Left renal cortex interstitium (tissue), 4 donors: ENCODE results near the gene KRT13. TPM values are rescaled to one million over a fixed set of nuclear protein-coding genes. Genes with fewer than 3 reads are reported as not detected.

ENCODE experiments used
- DNase-seq, 4 donors: peaks; one replicate each; pipeline ENCODE4 v3.0.0-alpha.2; 2013; ENCODE audit warnings: low read depth in 4 of 4, low spot score in 2 of 4, missing footprints in 1 of 4
- polyA plus RNA-seq, 4 donors: library from polyadenylated mRNA; unstranded; fragments of 120-200 nt; gene quantifications; one replicate each; pipeline ENCODE4 v1.2.1, GENCODE V29; 2013; ENCODE audit not compliant: insufficient read length in 4 of 4

KRT13 gene
- polyA plus RNA-seq, 4 donors: 0.31 to 0.93 (median 0.40) TPM

DNA sequence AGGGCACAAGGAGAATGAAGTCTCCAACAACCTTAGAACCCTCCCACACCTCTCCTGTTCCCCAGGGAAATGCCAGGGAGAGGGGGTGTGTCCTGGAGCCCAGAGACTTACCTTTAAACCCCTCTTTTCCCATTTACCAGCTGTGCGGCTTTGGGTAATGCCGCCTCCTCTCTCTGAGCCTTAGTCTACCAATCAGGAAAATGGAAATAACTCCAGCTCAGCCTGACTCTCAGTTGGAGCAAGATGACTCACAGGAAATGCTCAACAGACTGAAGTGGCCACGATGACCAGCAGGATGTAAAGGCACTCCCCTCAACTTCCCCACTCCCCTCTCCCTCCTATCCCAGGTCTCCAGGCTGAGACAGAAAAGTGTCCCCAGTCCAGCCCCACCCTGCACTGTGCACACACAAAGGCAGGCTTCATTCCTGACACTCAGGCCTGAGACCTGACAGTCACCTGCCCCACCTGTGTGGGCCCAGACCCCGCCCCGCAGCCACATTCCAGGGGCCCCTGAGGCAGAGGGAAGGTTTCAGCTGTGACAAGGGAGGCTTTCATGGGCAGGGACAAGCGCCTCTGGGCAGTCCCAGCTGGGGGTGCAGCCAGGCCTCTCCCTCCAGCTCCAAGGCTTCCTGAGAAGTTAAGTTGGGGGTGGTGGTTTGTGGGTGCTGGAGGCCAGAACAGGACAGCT lies 16.3 kb upstream of the KRT13 start:
- no peak for DNase-seq

DNA sequence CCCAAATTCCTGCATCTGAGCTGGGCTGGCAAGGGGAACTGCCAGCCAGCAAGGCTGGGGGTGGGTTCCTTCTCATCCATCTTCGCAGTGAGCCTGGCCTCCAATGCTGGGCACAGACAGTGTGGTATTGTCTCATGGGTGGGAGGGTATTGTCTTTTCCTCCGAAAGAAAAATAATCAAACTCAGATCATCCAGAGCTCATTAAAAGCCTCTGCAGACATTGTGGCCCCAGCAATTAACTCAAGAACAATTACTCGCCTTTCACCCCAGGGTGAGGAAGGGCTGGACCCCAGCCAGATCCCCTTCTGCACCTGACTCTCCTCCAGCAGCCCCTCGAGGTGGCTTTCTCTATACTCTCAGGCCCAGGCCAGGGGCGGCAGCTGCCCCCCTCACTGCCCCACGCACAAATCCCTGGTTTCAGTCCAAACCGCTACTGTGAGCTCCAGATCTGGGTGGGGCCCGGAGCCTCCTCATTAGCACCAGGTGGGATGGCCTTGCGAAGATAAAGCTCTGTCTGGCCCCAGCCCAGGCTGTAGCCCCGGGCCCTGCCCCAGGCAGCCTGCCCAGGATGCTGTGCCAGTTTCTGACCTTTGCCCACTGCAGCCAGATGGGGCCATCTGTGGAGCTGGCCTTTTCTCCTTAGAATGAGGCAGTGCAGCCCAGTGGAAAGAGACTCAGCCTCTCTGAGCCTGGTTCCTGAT lies 15.6 kb upstream of the KRT13 start:
- DNase-seq: no peak

DNA sequence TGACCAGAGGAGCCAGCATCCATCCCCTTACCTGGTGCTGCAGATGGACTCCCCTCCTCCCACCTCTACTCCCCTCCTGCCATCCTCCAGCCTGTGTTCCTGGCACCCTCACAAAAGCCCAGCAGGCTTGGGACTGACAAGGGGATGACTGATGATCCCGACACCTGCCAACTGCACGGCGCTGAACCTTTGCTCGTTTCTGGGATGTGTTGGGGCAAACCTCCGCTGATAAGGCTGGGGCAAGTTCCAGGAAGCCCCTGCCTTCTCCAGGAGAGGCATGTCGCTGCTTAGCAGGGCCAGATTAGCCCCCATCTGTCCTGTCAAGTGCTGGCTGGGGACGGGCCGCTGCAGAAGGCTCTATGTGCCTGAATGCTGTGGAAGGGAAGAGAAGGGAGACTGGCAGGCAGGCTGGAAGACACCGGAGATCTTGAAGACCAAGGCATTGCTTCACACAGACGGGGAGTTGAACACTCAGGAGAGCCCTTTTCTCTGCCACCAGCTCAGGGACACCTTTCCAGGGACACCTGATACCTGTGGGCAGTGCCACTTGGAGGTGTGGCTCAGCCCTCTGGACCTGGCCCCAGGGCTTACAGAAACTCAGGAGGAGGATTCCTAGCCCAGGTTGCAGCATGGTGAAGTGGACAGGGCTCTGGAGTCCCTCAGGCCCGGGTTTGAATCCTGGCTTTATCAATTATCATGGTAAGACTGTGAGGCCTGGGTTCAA lies 14.3 kb upstream of the KRT13 start:
- DNase-seq: no peak

DNA sequence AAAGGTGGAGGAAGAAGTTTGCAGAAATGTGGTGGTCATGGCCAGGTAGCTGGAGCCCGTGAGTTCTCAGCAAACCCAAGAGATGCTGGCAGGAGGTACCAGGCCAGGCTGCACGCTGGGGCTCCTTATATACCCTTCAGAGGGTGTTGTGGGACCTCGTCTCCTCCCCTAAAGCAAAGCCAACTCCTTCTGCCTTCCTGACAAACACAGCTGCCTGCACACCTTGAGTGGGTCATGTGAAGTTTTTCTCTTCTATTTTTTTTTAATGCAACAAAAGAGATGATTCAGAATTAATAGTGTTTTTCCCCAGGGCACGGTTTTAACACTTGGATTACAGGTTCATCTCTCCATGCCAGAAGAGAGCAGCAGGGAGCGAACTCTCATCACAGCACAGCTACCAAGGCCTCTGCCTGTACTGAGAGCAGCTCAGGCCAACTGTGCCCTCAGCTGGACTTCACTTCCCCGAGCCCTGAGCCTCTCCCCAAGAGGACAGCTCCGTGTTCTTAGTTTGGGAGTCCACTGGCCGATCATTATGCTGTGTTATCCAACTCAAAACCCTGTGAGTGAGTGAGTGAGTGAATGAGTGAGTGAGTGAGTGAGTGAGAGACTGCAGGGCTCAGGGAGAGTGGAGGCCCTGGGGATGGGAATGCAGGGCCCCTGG lies 13.5 kb upstream of the KRT13 start, which contains the start of gene KRT15:
KRT15 (minus strand) TSS at position 102 of the 661 bp plus-strand sequence; CDS start at position 39, 63 bp downstream.
- DNase-seq: no peak

DNA sequence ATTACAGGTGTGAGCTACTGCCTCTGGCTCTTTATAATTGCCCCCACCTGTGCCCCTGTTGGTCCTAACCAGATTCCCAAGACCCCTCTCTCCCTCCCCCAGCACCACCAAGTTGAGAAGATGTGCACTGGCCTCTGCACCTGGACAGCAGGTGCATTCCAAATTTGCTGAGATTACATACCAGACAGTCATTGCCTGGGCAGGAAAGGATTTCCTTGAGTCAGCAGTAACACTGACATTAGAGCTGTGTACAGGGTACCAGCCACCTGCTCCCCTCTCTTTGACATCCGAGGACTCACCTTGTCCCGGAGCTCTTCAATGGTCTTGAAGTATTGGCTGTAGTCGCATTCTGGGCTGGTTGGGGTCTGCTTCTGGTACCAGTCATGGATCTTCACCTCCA lies 12.6 kb upstream of the KRT13 start:
- no peak for DNase-seq

DNA sequence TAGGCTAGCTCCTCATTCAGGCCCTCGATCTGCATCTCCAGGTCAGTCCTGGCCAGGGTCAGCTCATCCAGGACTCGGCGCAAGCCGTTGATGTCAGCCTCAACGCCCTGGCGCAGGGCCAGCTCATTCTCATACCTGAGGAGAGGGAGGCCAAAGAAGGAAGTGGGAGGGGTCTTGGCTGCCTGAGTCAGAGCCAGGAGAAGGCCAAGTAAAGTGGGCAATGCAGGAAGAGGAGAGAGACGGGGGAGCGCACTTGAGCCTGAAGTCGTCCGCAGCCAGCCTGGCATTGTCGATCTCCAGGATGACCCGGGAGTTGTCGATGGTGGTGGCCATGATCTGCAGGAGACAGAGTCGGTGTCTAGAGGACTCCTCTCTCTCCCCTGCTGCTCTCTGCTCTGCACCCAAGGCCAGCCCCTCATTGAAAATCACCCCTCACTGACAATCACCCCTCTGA lies 11.4 kb upstream of the KRT13 start:
- DNase-seq: no peak

DNA sequence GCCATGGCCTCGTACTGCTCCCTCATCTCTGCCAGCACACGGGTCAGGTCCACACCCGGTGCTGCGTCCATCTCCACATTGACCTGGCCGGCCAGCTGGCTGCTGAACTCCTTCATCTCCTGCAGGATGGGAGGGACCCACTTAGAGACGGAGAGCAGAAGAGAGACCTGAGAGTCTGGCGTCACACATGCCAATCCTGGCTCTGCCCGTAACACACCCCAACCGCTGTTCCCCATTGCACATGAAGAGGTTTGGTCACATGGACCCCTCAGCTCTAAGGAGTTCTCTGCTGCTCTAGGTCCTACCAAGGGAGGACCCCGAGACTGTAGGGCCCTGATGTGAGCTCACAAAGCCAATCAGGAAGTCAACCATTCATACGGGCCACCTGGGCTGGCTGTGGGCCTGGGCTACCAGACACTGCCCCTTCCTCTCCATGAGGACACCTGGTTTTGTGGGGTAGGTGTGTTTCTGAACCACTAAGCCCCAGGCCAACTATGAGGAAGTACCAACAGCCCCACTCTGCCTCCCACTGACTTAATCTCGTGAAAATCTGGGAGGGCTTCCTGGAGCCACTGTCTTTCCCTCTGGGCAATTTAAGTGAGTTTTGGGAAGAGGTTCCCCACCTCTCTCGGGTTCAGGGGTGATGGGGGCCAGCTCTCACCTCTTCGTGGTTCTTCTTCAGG lies 10.9 kb upstream of the KRT13 start:
- DNase-seq: no peak

DNA sequence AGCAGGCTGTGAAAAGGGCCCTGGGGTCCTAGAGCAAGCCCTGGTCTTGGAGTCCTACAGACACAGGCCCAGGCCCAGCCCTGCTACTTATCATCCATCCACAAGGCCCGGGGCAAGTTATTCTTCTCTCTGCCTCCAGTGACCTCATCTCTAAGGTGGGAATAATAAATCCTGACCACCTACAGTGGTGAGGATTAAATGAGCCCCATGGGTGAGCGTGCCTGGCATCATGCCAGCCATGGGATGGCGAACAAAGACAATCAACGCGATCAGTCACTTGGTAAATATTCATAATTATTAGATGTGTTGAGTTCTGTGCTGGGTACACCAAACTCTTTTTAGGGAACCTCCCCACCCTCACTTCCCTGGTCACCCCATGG lies 7.7 kb upstream of the KRT13 start:
- no peak for DNase-seq

DNA sequence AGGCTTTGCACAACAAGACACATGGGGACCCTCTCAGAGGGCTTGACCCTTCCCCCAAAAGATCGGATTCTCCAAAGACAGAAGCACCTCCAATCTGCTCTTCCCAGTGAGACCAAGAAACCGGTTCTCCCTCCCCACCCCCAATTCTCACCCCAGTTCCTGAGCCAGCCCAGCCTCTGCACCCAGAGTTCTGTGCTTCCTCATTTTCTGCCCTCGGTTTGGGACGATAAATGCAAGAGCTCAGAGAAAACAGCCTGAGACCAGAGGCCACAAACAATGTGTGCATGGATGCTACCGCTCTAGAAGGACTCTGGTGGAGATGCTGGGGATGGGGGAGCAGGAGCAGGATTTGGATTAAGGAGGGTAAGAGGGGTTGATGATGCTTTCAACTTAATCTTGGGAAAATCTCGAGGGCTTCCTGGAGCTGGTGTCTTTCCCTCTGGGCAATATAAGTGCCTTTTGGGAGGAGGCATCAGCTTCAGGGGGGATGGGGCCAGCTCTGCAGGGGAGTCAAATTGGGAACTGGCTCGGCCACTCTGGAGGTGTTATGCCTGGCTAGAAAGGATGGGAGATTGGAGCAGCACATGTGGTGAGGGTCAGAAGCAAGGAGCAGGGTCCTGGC lies 7.2 kb upstream of the KRT13 start:
- no peak for DNase-seq

DNA sequence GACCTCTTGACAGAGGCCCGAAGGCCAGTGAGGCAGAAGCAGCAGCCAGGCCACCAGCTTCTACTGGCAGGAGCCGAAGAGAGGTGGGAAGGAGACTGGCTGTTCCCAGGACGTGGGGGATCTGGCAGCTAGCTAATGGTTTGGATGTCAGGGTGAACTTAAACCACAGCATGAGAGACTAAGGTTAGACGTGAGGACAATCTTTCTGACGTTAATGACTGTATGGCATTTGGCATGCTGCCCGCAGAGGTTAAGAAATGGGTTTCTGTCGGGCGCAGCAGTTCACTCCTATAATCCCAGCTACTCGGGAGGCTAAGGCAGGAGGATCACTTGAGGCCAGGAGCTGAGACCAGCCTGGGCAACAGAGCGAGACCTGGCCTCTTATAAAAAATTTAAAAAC lies 6.3 kb upstream of the KRT13 start:
- DNase-seq: no peak

DNA sequence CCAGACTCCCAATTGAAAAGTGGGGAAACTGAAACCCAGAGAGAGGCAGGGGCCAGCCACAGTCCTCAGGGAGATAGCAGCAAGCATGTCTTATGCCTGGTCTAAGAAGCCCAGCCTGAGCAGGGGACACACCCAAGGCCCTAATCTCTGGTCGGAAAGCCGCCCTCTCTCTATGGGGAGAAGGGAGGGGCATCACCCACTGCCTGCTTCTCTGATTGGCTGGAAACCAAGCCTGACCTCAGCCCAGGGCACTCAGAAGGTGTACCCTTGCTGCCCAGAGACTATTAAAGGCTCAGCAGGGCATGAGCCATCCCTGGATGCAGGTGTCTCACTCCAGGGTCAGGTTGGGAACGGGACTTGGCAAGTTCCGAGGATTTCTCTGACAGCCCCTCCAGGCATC lies 5.7 kb upstream of the KRT13 start:
- DNase-seq: no peak

DNA sequence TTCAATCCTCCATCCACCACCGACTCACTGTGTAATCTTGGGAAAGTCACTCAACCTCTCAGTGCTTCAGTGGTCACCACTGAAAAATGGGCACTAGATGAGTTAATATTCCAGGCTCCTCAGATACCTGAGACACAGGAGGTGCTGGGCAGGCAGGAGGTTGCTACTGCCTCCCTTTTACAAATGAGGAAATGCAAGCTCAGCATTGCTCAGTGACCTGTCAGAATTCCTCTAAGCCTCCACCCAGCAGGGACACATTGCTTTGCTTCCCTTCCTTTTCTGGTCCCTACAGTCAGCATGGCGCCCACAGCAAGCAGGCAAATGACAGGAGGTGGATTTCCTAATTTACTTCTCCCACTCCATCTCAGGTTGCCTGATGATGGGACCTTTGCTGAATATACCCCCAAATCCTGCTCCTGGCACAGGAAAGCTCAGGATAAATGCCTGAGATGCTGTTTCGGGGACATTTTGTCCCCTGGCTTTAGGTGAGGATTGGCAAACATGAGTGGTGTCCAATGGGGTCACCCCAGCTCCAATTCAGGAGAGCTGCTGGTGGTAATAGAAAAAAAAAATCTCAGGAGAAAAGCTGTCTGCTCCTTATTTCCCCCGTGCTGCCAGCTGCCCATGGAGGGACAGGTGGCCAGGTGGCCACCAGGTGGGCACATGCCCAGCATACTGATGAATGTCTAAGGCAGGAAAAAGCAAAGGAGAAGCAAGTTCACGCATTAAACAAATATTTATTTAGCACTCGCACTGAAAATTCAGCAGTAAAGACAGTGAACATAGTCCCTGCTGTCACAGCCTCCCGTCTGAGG lies 5.0 kb upstream of the KRT13 start:
- DNase-seq: no peak

DNA sequence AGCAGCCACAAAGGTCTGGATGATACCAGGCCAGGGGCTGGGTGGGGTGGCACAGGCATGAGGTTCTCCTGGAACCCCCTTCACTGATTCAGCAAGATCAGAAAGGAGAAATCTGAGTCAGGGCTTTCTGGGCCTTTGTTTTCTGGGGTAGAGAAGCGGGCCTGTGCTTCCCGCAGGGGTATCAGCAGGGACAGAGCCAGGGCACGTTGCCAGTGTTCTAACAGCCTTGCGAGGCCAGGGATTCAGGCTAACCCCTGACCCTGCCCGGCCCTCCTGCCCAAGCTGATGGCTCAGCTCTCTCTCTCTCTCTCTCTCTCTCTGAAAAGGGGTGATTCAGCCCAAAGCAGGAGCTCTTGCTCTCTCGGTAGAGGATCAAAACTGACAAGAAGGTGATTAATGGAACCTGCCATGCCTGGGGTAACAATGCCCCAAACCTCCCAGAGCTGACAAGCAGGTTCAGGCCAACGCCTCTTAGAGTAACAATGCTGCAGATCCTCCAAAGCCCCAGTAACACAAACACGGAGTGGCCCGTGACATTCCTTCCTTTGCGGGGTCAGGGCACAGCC lies 2.0 kb upstream of the KRT13 start:
- no peak for DNase-seq

DNA sequence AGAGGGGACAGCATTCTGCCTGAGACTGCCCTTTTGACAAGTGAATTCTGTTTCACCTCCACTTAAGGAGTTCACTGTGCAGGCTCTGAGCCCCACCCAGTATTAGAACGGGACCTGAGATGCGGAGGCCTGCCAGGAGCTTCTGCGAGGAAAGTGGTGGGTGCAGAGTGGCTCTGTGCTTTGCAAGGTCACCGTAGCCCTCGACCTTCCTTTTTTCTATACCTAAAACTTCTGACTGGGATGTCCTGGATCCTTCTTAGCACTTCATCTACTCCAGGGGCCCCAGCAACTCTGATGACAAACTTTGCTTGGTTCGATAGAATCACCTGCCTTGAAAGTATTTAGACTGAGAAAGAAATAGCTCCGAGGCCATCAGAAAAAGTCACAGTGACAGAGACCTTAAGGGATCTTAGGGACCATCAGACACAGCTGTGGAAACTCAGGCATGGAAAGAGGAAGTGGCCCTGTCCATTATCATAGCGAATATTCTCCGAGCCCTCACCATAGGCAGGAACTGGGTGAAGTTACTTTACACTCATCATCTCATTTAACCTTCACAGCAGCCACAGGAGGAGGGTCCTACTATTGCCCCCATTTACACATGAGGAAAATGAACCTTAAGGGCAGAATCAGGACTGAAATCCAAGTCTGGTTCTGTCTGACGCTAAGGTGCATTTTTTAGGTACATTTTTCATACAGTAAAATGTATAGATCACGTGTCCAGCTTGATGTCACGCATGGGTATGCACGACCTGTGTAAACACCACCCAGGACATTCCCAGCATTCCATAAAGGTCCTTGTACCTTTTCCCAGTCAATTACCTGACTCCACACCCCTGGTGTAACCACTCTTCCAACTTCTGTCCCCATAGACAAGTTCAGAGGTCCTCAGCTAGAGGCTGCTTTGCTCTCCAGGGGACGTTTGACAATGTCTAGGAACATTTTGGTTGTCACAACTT lies 676 bp upstream of the KRT13 start:
- DNase-seq: no peak

DNA sequence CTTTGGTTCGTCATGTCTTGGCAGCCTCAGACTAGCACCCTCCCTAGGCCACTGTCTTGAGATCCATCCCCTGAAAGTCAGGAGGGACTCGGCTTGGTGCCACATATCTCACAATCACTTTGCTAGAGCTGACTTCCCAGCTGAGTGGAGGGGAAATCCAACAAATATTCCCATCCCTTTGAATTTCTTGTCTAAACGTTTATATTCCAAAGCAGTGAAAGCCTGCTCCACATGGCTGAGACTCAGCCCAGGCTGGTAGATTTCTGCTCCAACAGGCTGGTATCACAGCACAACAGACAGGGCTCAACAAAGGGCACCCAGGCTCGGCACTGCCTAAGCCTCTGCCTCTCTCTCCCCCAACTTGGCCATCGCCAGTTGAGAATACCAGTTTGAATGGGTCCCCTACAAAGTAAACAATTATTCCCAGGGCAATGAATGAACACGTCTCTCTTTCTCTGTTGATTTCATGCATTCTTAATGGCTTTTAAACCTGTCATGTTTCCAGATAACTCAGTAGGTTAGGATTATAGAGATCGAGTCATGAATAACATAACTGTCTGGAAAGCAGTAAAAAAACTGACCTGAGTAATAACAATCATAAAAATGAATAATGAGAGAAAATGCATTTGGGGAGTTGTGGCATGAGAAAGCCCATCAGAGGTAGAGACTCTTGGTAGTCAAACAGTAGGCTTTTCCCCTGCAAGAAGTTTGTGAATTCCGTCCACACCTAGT lies 1.0 kb downstream of the KRT13 start:
- DNase-seq: no peak

DNA sequence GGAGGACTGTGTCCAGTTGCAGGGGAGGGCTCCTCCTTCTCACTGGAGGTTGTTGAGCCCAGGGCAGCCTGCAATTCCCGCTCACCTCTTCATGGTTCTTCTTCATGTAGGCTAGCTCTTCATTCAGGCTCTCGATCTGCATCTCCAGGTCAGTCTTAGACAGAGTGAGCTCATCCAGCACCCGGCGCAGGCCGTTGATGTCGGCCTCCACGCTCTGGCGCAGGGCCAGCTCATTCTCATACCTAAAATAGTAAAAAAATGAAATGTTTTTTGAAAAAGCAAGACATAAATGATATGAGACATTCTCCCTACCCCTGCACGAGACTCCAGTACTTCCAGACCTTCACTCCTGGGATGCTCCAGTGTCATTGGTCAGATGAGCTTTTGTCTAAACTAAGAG lies 2.2 kb downstream of the KRT13 start:
- no peak for DNase-seq
